HPDE6-E6E7 (cell line): Measurements from ENCODE around the gene GPR162.

ENCODE experiments used
- DNase-seq: peaks from one replicate; pipeline ENCODE4 v3.0.0; 2011; ENCODE audit warnings: missing footprints; ENCODE audit errors: extremely low spot score

The GPR162 gene

GRCh38 chr12:6821591-6822425 lies at the start of gene GPR162:
Gene GPR162 (plus strand): TSS chr12:6821821. CDS start chr12:6823899, 2,078 bp downstream.
- no peak for DNase-seq

- no peak for DNase-seq
Observed at GRCh38 chr12:6772331-6772695, 49.3 kb upstream of the GPR162 start, which contains the start of gene LAG3. Gene LAG3 (plus strand): TSS chr12:6772520. CDS start chr12:6772853, 333 bp downstream.

GRCh38 chr12:6772726-6773589 lies 48.7 kb upstream of the GPR162 start:
- DNase-seq: no peak

- DNase-seq: no peak
Observed at GRCh38 chr12:6773590-6774351, 47.9 kb upstream of the GPR162 start.

- no peak for DNase-seq
Observed at GRCh38 chr12:6774499-6775062, 47.0 kb upstream of the GPR162 start.

- no peak for DNase-seq
Observed at GRCh38 chr12:6775185-6776174, 46.1 kb upstream of the GPR162 start.

- DNase-seq: no peak
Observed at GRCh38 chr12:6777386-6777785, 44.2 kb upstream of the GPR162 start.

GRCh38 chr12:6778217-6778573 lies 43.4 kb upstream of the GPR162 start:
- no peak for DNase-seq

- DNase-seq: peak; percentile 87
Observed at GRCh38 chr12:6778574-6779550, 42.8 kb upstream of the GPR162 start.

GRCh38 chr12:6779708-6780432 lies 41.8 kb upstream of the GPR162 start:
- no peak for DNase-seq

GRCh38 chr12:6780573-6780972 lies 41.0 kb upstream of the GPR162 start:
- DNase-seq: no peak

GRCh38 chr12:6782119-6782518 lies 39.5 kb upstream of the GPR162 start:
- no peak for DNase-seq

- DNase-seq: no peak
Observed at GRCh38 chr12:6782850-6783566, 38.6 kb upstream of the GPR162 start.

- no peak for DNase-seq
Observed at GRCh38 chr12:6783828-6784227, 37.8 kb upstream of the GPR162 start.

GRCh38 chr12:6784296-6784695 lies 37.3 kb upstream of the GPR162 start:
- no peak for DNase-seq

GRCh38 chr12:6784761-6785160 lies 36.9 kb upstream of the GPR162 start:
- DNase-seq: no peak

- DNase-seq: no peak
Observed at GRCh38 chr12:6786416-6787094, 35.1 kb upstream of the GPR162 start.
